ENCODE results near the gene POLR3H. TPM values are rescaled to one million over a fixed set of nuclear protein-coding genes. Genes with fewer than 3 reads are reported as not detected.
A peak's percentile ranks its signal among the peaks of the same experiment; 100 is the strongest.

Gene POLR3H
- total RNA-seq, 1 donor from 2014 or later, result 23.8 TPM

DNA sequence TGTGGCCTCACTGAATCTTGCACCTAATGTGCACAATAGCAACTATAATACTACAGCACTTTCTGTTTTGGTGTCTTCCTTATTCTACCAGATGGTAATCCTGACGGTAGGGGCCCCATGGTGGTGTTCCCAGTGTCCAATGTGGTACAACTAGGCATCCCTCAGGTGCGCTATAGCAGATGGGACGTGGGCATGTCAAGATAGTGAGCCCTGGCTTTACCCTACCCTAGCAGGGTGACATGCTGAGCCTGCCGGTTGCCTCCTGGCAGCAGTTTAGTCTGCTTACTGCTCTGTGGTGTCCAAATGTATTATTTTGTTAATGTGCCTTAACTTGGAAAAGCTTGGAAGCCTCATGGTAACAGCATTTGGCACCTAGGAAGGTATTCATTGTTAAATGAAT is 56.2 kb downstream of the POLR3H start:
- no peak for DNase-seq (ENCODE audit: low read depth)

DNA sequence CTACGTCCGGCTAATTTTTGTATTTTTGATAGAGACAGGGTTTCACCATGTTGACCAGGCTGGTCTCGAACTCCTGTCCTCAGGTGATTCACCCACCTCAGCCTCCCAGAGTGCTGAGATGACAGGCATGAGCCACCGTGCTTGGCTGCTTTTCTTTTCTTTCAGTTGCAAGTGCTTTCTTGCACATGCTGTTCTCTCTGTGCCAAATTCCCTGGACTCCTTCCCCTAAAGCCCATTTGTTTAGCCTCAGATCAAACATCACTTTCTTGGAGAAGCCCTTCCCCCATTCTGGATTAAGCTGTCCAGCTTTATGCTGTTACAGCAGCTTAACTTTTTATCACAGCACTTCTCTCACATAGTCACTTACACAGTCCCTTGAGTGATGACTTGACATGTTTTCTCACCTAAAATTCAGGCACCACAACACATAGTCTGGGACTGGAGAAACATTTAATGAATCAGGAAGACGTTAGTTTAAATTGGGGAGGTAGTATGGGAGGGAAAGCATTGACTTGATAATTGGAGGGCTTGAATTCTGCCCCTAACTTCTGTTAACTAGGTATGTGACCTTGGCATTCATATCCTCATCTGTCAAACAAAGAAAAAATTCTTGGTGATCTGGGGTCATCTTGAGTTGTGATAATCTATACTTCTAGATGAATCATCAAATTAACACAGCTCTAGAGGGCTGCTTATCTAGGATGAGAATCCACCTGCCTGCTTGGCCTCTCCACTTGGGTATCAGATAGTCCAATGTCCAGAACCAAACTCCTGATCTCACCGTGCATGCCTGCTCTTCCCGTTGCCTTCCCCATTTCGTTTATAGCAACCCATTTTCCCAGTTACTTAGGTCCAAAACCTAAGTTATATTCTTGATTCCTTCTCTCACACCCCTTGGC is 57.0 kb downstream of the POLR3H start:
- DNase-seq (ENCODE audit: low read depth), result no peak

DNA sequence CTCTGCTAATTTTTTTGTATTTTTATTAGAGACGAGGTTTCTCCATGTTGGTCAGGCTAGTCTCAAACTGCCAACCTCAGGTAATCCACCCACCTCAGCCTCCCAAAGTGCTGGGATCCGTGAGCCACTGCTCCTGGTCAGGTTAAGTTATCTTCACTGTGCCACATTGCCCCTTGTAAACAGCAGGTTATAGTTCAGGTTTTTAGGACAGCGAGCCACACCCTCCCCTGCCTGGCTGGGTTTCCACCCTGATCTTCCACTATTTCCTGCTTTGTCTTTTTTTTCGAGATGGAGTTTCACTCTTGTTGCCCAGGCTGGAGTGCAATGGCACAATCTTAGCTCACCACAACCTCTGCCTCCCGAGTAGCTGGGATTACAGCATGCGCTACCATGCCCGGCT is 59.2 kb downstream of the POLR3H start:
- DNase-seq (ENCODE audit: low read depth), result no peak

DNA sequence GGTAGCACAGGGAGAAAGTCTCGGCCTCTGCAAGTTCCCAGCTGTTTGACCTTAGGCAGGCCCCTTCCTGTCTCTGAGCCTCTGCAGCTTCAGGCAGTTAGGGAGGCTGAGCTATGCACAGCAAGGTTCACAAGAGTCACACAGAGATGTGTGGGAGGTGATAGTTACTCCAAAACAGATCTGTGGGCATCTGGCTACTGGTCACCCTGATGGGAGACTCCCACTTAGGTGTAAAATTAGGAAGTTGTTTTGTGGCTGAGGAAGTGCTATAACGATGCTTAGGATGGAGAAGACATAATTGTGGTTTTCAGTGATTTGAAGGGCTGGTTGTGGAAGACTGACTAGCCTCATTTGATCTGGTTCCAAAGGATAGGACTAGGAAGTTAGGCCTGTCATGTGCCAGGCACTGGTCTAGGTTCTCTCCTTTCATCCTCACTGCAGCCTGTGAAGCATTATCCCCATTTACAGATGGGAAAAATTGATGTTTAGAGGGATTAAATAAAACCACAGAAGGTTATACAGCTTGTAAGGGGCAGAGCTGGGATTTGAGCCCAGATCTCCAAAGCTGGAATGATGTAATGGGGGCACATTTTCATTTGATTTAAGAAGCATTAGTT is 61.8 kb downstream of the POLR3H start:
- DNase-seq (ENCODE audit: low read depth), result peak; percentile 61

DNA sequence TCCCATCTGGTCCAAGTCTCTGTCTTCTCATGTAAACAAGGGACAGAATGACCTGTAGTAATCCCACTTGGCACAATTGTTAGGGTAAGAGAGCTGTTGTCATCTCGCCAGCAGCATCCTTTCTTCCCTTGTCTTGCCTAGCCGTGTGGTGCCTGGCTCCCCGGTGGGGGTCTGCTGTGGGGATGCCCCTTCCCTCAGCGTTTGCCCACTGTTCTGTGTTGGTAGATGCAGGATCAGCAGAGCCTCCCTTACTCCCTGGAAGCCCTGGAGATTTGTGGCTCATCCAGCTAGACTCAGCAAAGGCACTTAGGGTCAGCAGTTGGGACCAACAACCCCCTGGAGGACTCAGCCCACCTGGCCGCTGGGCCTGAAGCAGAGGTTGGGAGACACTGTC is 62.3 kb downstream of the POLR3H start:
- DNase-seq (ENCODE audit: low read depth), result no peak

DNA sequence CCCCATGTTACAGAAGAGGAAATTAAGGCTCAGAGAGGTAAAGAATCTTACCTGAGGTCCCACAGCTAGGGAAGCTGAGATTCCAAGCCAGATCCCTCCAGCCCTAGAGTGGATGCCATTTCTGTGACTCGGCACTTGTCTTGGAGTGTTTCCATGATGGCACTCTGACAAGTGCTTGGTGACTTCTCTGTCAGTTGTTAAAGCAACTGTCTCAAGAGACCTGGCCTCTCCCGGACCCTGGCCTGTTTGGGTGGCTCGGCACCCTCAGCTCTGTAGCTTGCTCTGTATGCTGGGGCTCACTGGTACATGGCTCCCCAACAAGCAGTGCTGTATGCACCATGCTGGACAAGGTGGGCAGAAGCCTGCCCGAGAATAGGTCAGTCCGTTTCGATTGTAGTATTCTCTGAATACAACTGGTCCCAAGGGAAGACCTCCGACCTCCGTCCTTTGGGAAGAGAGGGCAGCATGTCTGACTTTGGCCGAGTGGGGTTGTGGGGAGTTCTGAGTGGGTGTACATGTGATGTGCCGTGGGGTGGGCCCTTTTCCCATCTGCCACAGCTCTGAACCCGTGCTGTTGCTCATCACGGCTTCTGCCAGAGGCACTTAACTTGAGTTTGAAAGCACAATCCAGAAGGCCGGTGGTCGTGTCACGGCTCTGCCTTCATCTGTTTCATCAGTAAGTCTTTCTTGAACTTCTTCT is 63.0 kb downstream of the POLR3H start:
- DNase-seq (ENCODE audit: low read depth), result peak; percentile 86

DNA sequence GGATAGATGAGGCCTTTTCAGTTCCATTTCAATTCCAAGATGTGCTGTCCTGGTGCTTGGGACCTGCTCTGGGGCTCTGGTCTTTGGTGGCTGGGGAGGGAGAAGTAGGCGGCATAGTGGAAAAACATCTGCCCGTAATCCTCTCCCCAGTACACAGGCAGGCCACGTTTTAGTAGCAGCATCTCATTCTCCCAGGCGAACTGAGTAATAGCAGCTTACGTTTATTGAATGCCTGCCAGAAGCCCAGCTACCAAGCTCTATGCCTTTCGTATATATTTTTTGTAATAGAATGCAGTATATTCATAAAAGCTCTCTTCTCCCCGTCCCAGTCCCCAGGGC is 63.9 kb downstream of the POLR3H start:
- no peak for DNase-seq (ENCODE audit: low read depth)

DNA sequence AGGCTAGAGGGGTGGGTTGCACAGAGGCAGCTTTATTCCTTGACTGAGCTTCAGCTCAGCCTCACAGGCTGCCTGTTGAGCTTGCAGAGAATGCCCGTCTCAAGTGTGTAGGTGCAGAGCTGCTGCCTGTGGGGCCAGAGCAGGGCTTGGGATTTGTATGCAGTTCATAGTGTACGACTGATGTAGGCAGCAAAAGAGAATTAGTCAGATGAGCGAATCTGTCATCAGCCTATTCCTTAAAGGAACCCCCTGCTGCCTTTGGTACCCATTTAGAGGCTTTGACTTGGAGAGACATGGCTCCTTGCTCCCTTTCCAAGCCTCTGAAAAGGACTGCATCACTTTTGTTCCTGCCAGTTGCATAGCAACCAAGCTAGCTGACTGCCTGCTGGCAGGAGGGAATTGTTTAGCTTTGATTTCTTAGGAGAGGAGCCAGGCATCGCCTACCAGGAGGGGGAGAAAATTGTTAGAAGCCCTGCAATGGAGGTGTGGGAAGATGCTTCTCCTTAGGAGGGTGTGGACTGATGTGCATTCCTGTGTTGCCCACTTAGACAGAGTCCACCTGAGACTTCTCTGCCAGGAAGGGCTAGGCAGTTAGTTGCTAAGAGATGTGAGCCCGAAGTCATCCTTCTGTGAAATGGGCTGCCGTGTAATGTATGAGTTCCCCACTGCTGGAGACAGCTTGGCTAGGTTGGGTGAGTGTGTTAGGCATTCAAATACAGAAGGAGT is 64.4 kb downstream of the POLR3H start:
- DNase-seq (ENCODE audit: low read depth), result no peak

DNA sequence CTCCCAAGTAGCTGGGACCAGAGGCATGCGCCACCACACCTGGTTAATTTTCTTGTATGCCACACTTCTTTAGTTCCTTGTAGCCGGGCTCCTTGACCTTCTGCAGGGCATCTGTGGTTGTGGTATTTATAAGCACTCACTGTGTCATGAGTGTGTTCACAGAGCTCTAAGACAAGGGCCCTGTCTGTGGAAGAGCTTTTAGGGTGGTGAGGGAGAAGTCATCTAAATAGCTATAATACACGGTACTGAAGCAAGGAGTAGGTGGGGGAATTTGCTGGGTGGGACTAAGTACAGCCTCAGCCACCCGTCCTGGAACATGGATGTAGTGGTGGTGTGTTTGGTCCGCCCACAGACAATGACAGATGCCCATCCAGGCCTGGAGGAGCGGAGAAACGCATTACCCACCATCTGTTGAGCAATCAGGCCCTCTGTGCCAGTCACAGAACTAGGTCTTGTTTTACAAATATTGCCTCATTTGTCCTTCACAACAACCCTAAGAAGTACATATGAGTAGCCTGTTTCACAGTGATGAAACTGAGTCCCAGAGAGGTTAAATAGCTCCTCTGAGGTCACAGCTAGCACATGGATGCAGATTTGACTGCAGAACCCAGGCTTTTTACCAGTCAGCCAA is 65.3 kb downstream of the POLR3H start:
- DNase-seq (ENCODE audit: low read depth), result peak; percentile 45

DNA sequence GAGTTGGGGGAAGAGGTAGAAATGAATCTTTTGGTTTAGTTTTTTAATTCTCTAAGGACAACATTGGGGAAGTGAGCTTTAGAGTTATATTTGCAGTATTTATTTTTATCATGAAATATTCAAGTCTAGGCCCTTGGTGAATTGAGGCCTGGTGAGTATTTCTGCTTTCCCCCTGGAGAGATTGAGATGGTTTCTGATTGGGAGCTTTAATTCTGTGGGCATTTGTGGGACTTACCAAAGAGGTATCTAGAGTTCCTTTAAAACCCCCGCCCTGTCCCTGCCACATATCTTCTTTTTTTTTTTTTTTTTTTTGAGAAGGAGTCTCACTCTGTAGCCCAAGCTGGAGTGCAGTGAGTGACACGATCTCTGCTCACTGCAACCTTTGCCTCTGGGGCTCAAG is 65.8 kb downstream of the POLR3H start:
- no peak for DNase-seq (ENCODE audit: low read depth)

Other genes starting within 250 kb of the POLR3H start
- gene ZC3H7B, start 242.9 kb downstream of the POLR3H start, total RNA-seq, result 44.3 and 49.7 TPM in 2 replicates
- gene TEF, start 162.5 kb downstream of the POLR3H start, total RNA-seq, result 10.3 and 10.5 TPM in 2 replicates
- gene TOB2, start 97.7 kb downstream of the POLR3H start, total RNA-seq, result 21.4 and 26.2 TPM in 2 replicates
- 40.0 and 47.2 TPM in 2 replicates for gene PHF5A, start 75.8 kb downstream of the POLR3H start, total RNA-seq
- gene ACO2, start 75.4 kb downstream of the POLR3H start, total RNA-seq, result 107 and 122 TPM in 2 replicates
- gene CSDC2, start 16.5 kb upstream of the POLR3H start, total RNA-seq, result 24.6 and 31.7 TPM in 2 replicates
- 14.5 and 22.9 TPM in 2 replicates for gene PMM1, start 45.4 kb upstream of the POLR3H start, total RNA-seq
- gene DESI1, start 76.6 kb upstream of the POLR3H start, total RNA-seq, result 20.2 and 22.4 TPM in 2 replicates
- 346 and 353 TPM in 2 replicates for gene XRCC6, start 76.8 kb upstream of the POLR3H start, total RNA-seq
- gene SNU13, start 144.4 kb upstream of the POLR3H start, total RNA-seq, result 129 and 137 TPM in 2 replicates
- 0.08 TPM in 1 of 2 replicates, not detected in the other for gene MEI1, start 155.0 kb upstream of the POLR3H start, total RNA-seq